ENCODE measurements around the gene WFIKKN2.

GRCh38 chr17:50787106-50787505 lies 48.3 kb upstream of the WFIKKN2 start:
- TF ChIP-seq CTCF (IDR thresholded peaks at IDR 0.05) (no peak), ESRRA (IDR thresholded peaks at IDR 0.05; ENCODE audit: borderline replicate concordance, low read length) (no peak), HOXA7 (CRISPR knock-in tag; IDR thresholded peaks at IDR 0.05) (no peak), CBX8 (IDR thresholded peaks at IDR 0.05) (no peak), POLR2A (IDR thresholded peaks at IDR 0.05; ENCODE audit: low read length) (no peak), MAFK (IDR thresholded peaks at IDR 0.05; ENCODE audit: partially characterized antibody) (no peak), POLR2AphosphoS2 (conservative IDR thresholded peaks at IDR 0.05; ENCODE audit: low read length) (no peak), USF2 (IDR thresholded peaks at IDR 0.05) (no peak), CBX2 (IDR thresholded peaks at IDR 0.05; ENCODE audit: borderline replicate concordance, low read depth) (no peak), NR3C1 (IDR thresholded peaks at IDR 0.05) (no peak), MYC (IDR thresholded peaks at IDR 0.05; ENCODE audit: borderline replicate concordance, low read length) (no peak), CHD2 (IDR thresholded peaks at IDR 0.05; ENCODE audit: low read length, partially characterized antibody) (no peak)
- TF ChIP-seq, protein P1, sequence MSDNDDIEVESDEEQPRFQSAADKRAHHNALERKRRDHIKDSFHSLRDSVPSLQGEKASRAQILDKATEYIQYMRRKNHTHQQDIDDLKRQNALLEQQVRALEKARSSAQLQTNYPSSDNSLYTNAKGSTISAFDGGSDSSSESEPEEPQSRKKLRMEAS (IDR thresholded peaks at IDR 0.05): no peak

Data from A549 (cell line).